HTERT RPE-1 (cell line): ENCODE measurements around the gene DIAPH2.

Experiments
- in situ Hi-C: fragments of 300-500 bp; cut with MboI; formaldehyde crosslinking; loops from 4 replicates; pipeline ENCODE4 v1.14.3; 2020; ENCODE audit warnings: low sequenced_read_pairs

The DIAPH2 gene

GRCh38 chrX:97628807-97629596 lies 944.4 kb downstream of the DIAPH2 start:
- in situ Hi-C loops = no loop called here

- in situ Hi-C loops = no loop called here
These were observed 944.9 kb downstream of the DIAPH2 start for GRCh38 chrX:97629597-97629985.

- in situ Hi-C loops = no loop called here
These were observed 949.2 kb downstream of the DIAPH2 start for GRCh38 chrX:97633798-97634197.

- in situ Hi-C loops = no loop called here
These were observed 952.0 kb downstream of the DIAPH2 start for GRCh38 chrX:97636473-97637140.

- in situ Hi-C loops = no loop called here
These were observed 952.6 kb downstream of the DIAPH2 start for GRCh38 chrX:97637289-97637688.

GRCh38 chrX:97638621-97639020 lies 954.0 kb downstream of the DIAPH2 start:
- in situ Hi-C loops = no loop called here

- in situ Hi-C loops = no loop called here
These were observed 954.9 kb downstream of the DIAPH2 start for GRCh38 chrX:97639526-97639925.
